Hematopoietic multipotent progenitor cell (in vitro differentiated cells): ENCODE data around the gene SMG6. TPM values are rescaled to one million over a fixed set of nuclear protein-coding genes. Genes with fewer than 3 reads are reported as not detected.
"Not testable (repeated sequence)": the region's sequence is repeated elsewhere in the genome, so short reads cannot be mapped to it uniquely, and the experiment has no call there.

Source experiments
- DNase-seq, 3 donors: peaks; one replicate each; pipeline ENCODE4 v3.0.0-alpha.2; 2011 to 2015; ENCODE audit warnings: low read depth in 2 of 3, low spot score in 2 of 3
- small RNA-seq: library from RNA; depleted of rRNA; stranded (forward); fragments of <200 nt; gene quantifications from one replicate; pipeline ENCODE3, GENCODE V24; 2012
- total RNA-seq: library from RNA; depleted of rRNA; stranded (reverse); fragments of >200 nt; gene quantifications from one replicate; pipeline ENCODE4 v1.2.3, GENCODE V29; 2012

The SMG6 gene
- total RNA-seq, 1 donor: 27.5 TPM

DNA sequence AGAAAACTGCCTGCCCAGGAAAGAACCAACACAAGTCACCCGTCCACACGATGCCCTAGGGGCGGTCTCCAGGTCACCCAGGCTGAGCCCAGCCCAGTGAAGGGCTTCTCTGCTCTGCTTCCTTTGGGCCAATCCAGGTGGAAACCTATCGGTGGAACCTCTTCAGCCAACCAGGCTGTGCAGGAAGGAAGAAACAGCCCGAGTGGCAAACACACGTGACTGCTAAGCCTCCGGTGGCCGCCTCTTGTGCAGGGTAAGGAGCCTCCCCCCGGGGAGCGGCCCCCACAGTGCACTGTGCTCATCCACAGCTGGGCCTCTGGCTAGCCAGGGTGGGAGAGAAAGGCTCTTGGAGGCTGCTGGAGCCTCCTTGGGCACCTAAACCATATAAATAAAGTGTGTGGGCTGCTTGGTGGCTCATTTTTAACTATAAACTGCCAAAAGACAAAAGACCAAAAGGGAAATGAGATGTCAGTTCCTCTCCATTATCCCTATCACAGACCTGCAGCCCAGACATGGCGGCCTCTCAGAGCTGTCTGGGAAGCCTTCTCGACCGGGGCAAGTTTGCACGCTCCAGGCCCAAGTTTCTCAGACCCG lies 280.8 kb downstream of the SMG6 start:
- DNase-seq: no peak

DNA sequence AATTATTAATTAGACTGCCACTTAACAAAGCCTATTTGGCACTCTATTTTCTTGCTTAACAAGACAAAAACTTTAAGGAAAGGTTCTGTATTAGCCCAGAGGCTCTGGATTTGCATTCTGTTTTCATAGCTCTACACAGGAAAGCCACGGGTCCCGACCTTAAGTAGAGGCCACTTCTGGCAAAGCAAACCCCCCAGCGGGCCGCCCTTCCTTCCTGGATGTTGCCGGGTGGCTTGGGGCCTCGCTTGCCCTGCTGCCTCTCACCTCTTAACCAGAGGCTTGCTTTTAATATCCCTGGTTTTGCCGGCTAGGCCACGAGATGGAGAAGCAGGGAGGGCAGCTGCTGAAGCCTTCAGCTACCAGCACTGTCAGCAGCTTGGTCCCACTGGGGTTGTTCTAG lies 282.9 kb downstream of the SMG6 start:
- DNase-seq: no peak

DNA sequence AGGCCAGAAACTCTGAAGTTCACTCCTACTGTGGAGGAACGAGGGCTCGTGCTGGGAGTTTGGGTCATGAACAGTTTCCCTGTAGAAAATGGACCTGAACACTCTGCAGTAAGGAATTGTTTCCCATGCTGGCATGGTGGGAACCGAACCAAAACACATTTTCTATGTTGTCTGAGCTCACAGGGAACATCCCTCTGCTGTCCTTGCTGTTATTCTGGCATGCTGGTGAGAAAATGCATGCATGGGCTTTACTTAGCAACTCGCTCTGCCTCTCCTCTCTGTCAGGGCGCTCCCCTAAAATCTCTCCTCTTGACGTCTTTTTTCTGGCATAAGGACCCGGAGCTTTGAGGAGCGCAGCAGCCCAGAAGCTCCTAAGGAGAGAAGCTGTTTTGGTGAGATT lies 283.9 kb downstream of the SMG6 start:
- no peak for DNase-seq

DNA sequence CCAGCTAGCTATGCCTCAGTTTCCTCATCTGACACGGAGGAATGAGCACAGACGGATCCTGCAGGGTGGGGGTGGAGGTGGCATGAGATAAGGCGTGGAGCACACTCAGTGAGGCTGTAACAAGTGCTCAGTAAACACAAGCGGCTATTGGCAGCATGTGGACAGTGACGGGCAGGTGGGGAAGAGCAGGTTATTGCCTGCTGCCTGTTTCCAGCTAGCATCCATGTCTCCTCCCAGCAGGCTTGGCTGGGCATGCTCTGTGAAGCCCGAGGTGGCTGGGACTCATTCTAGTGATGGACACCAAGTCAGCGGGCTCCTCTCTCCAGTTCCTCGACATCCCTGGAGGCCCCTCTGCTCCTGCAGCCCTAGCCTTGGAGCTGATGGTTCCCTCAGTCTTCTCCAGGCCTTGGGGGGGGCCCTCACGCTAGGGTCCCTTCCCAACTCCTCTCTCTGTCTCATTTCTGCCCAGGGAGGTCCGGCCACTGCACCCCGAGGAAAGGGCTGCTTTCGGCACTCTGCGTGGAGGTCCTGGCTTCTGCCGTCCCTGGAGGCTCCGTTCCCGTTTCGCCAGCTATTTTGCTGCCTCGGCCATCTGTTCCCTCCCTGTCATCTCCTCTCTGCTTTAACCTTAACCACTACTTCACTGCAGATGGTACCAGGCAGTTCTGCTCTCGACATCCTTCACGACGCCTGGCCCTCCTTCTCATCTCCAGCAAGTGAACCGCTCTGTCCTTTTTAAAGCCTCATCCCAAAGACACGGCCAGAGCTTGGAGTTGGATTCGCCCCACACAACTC lies 284.7 kb downstream of the SMG6 start:
- no peak for DNase-seq

DNA sequence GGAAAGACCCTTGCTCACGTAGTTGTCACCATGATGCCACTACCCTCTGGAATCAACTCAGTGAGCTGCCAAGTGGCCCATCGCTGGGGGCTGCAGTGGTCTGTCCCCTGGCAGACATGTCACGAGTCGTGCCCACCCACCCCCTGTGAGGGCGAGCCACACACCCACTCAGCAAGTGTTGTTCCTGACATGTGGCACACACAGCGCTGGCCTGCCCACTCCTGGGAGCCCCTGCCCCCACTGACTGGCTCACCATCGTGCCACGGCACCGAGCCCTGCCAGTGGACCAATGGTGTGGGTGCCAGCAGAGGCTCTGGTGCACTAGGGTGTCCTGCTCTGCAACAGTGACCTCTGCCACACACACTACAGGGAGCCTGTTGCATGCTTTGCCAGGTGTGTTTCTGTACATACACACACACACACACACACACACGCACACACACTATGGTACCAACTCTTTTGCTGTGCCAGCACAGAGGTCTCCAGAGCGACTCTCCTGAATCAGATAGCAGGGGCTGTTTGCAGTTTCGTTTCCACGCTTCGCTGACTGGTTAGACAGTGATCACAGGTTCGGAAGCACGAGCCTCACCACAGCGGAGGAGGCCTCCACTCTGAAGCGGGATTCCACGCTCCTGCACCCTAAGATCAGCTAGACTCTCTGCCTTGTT lies 286.2 kb downstream of the SMG6 start:
- DNase-seq: no peak

DNA sequence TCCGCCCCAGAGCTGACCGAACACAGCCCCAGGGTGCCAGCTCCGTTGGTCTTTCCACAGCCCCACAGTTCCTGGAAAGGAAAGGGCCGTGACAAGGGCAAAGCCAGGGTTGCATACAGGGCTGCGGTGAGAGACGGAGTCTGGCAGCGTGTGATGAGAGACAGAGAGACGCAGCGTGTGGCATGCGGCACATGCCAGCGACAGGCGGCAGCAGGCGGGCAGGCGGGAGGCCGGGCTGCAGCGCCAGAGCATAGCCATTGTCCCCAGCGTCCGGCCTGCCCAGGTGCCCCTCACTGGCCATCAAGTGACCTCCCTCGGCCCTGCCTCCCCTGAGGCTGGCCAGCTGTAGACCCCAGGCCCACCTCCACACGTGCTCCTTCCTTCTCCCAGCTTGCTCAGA lies 287.1 kb downstream of the SMG6 start:
- no peak for DNase-seq

DNA sequence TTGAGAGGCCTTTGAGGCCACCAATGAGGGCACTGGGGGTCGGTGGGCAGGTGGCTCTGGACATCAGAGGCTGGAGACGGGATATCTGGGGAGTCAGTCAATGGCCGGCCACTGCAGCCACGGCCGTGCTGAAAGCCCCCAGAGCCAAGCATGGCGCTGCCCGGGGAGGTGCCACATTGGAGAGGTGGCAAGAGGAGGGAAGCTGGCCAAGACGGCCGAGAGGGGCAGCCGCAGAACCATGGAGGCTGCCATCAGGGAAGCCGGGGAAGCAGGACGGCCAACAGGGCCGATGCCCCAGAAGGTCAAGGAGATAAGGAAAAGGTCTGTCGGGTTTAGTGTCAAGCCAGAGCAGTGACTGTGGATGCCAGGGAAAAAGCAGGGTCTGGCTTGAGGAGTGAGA lies 288.3 kb downstream of the SMG6 start:
- DNase-seq: no peak

DNA sequence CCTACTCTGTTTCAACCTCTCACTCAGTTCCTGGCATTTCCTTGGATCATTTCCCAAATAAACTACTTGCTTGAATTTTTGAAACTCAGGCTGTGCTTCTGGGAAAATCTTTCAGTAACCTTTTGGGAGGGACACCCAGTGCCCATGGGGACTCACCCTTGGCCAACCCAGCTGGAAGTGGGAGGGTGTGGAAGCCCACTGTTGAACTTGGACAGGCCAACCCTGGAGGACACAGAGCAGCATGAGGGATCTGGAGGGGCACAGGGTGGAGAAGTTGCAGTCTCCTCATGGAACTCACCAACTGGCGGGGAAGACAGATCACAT lies 289.6 kb downstream of the SMG6 start:
- DNase-seq: no peak

DNA sequence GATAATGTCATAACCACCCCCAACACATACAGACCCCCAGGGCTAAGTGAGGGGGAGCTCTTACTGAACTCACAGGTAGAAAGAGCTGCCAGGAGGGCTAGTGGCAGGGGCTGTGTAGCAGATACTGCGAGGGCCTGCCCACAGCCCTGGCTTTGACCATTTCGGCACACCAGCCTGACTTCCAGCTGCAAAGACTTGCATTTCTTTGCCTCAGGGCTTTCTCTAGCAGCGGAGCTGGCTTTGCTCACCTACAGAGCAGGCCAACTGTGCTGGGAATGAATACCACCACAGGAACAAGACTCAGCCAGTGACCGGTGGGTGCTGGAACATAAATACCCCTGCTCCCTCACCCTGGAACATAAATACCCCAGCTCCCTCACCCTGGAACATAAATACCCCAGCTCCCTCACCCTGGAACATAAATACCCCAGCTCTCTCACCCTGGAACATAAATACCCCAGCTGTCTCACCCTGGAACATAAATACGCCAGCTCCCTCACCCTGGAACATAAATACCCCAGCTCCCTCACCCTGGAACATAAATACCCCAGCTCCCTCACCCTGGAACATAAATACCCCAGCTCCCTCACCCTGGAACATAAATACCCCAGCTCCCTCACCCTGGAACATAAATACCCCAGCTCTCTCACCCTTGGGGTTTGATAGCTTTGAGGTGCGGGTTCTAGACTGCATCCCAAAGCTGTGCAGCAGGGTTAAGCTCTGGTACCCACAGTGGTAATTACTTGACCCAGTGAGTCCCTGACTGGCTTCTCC lies 290.2 kb downstream of the SMG6 start:
- DNase-seq: not testable (repeated sequence)

DNA sequence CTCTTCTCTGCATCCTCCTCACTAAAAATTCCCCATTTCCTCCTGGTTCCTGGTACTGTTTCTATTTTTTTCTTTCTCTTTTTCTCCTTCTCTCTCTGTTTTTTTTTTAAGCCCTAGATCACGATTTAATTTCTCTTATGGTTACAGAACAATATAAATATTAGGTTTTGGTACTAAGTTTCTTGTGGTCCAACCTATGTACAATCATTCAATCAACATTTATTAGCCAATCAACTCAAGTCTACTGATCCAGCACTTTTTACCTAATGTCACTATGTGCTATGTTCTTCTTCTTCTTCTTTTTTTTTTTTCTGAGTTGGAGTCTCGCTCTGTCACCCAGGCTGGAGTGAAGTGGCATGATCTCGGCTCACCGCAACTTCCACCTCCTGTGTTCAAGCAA lies 291.1 kb downstream of the SMG6 start:
- no peak for DNase-seq

DNA sequence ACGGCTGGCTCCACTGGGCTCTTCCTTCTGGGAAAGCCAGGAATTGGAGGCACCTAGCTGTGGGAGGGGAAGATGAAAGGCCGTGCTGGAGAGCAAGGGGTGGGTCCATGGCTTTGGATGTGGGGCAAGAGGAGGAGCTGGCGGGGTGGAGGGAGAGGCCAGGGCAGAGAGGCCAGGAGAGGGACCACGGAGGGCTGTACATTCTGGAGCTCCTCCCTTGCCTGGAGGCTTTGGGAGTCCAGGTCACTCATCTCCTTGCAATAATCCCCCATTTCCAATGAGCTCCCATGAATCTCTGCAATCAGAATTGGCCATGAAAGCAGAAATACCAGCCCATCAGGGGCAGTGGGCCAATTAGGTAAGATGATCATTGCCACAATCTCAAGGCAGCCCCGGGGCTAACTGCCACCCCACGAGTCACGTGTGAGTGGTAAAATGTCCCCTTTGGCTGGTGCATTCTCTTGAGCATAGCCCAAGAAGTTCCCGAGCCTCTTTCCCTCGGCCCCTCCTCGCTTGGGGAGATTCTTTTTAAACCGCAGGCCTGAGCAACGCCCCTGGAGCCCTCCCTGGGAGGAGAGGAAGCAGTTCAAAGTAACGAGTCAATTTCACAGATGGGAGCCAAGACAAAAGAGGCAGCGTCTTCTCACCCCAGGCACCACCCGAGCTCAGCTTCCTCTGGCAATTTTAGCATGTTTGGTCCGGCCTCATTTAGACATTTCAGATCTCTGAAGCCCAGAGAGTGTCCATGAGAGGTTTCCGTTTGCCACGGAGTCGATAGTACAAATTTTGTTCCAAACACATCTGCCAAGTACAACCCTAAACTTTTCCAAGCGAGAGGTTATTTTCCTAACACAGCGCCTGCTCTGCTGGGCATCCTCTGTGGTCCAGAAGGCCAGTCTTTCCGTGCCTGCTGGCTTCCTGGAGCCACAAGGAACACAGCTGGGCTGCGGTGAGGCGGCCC lies 291.9 kb downstream of the SMG6 start:
- no peak for DNase-seq

Small RNA genes within 50 kb of the gene (small RNA-seq; reads per million reads assigned to genes)
- not detected for gene AC090617.6
- not detected for gene AC090617.7
- not detected for gene AC090617.8
- gene AC090617.9: not detected
- 0.68 reads per million, percentile 7 among the genes with 10 or more reads in this experiment for gene MIR132
- 0.47 reads per million for gene MIR212
- gene OVCA2: not detected
- gene RN7SL624P: not detected
- gene SNORD91A: 458 reads per million, percentile 99 among the genes with 10 or more reads in this experiment
- 29.7 reads per million, percentile 95 among the genes with 10 or more reads in this experiment for gene SNORD91B

Other genes starting within 250 kb of the SMG6 start
- gene HIC1, start 248.7 kb downstream of the SMG6 start, total RNA-seq: 5.4 TPM
- 7.5 TPM for gene SRR, start 165 bp upstream of the SMG6 start, total RNA-seq
- 37.7 TPM for gene TSR1, start 32.7 kb upstream of the SMG6 start, total RNA-seq
- 72.2 TPM for gene SGSM2, start 33.7 kb upstream of the SMG6 start, total RNA-seq
- 23.4 TPM for gene MNT, start 97.3 kb upstream of the SMG6 start, total RNA-seq
- 14.0 TPM for gene METTL16, start 208.1 kb upstream of the SMG6 start, total RNA-seq